HG03439 (cell line): ENCODE measurements around the gene MZT1.

ENCODE experiments used
- ATAC-seq: cut with Tn5 transposase; IDR thresholded peaks from one replicate; pipeline ENCODE4 v1.9.1; 2021; ENCODE audit warnings: mild to moderate bottlenecking, moderate library complexity; ENCODE audit not compliant: unreplicated experiment

MZT1 gene

GRCh38 chr13:72686766-72687165, 40.7 kb downstream of the MZT1 start:
- no peak for ATAC-seq

- no peak for ATAC-seq
Observed at GRCh38 chr13:72680353-72680752, 47.1 kb downstream of the MZT1 start.

GRCh38 chr13:72678312-72678711, 49.1 kb downstream of the MZT1 start:
- no peak for ATAC-seq

GRCh38 chr13:72677431-72677830, 50.0 kb downstream of the MZT1 start:
- ATAC-seq, result no peak

GRCh38 chr13:72666391-72666790, 61.0 kb downstream of the MZT1 start:
- no peak for ATAC-seq

- no peak for ATAC-seq
Observed at GRCh38 chr13:72662548-72662947, 64.9 kb downstream of the MZT1 start.
